ENCODE measurements around the gene ZBTB44. TPM values are rescaled to one million over a fixed set of nuclear protein-coding genes. Genes with fewer than 3 reads are reported as not detected.

The ZBTB44 gene
- total RNA-seq, 1 experiment from 2014 or later = 32.5 TPM

GRCh38 chr11:130312046-130312445 lies 2.7 kb downstream of the ZBTB44 start:
- no peak for ATAC-seq
- Histone ChIP-seq H3K9me3 (ENCODE audit: control insufficient read depth in 1 of 2, insufficient read depth in 1 of 2, low read depth in 1 of 2, low read length in 2 of 2) (no peaks in the 10 kb centered on the region), H3K9ac (ENCODE audit: low read length) (no peak overlapping the region), H3K27ac (ENCODE audit: low read depth, low read length) (no peak overlapping the region), H2AFZ (ENCODE audit: low read depth, low read length, poor library complexity, severe bottlenecking) (no peak overlapping the region), H3K27me3 (ENCODE audit: insufficient read depth, low read length) (no peaks in the 10 kb centered on the region), H3K4me1 (ENCODE audit: control insufficient read depth in 1 of 2, insufficient read depth in 2 of 2, low read length in 2 of 2) (peaks cover 6 to 19% of the 10 kb centered on the region in 2 experiments; a peak in 3 of 4 replicates), H3K79me2 (ENCODE audit: insufficient read depth, low read length) (peaks cover 54% of the 10 kb centered on the region), H3K4me3 (replicated peaks in 1 of 2; ENCODE audit: low read depth in 1 of 2, low read length in 2 of 2) (no peak overlapping the region), H4K20me1 (ENCODE audit: insufficient read depth) (no peaks in the 10 kb centered on the region), H3K36me3 (ENCODE audit: control insufficient read depth in 1 of 2, insufficient read depth in 2 of 2, low read length in 2 of 2) (peaks cover 0 to 8% of the 10 kb centered on the region in 2 experiments; a peak in 1 of 4 replicates), H3K9me2 (ENCODE audit: insufficient read depth) (no peaks in the 10 kb centered on the region), H3K4me2 (ENCODE audit: low read length) (no peak overlapping the region)
- no TSS peak for BruUV-seq (replicated peaks)
- TF ChIP-seq YY1 (IDR thresholded peaks at IDR 0.05; ENCODE audit: extremely low read depth, insufficient replicate concordance, low read depth, low read length) = no peak
- TF ChIP-seq, protein P1, sequence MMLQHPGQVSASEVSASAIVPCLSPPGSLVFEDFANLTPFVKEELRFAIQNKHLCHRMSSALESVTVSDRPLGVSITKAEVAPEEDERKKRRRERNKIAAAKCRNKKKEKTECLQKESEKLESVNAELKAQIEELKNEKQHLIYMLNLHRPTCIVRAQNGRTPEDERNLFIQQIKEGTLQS (IDR thresholded peaks at IDR 0.05) = no peak
- TF ChIP-seq TCF7L2 (IDR thresholded peaks at IDR 0.05; ENCODE audit: borderline replicate concordance, extremely low read depth, insufficient read depth, insufficient read length) = no peak
- TF ChIP-seq CTCF (IDR thresholded peaks at IDR 0.05 in 2 of 3, conservative IDR thresholded peaks at IDR 0.05 in 1 of 3; ENCODE audit: borderline replicate concordance in 1 of 3, insufficient read depth in 1 of 3, low read depth in 2 of 3, low read length in 2 of 3) = no peak
- no peak for TF ChIP-seq EZH2 (IDR thresholded peaks at IDR 0.05)
- DNase-seq (ENCODE audit: low read depth, low spot score) = no peak
- RAD21 ChIA-PET (ENCODE audit: low non-redundant PET in 1 of 2, low total read pairs in 2 of 2, uncharacterized antibody in 2 of 2, unreplicated experiment in 2 of 2) = no interaction called here
- CTCF ChIA-PET = no interaction called here
- intact Hi-C loops (cut with micrococcal nuclease) = no loop called here
- POLR2A ChIA-PET = no interaction called here

DNA sequence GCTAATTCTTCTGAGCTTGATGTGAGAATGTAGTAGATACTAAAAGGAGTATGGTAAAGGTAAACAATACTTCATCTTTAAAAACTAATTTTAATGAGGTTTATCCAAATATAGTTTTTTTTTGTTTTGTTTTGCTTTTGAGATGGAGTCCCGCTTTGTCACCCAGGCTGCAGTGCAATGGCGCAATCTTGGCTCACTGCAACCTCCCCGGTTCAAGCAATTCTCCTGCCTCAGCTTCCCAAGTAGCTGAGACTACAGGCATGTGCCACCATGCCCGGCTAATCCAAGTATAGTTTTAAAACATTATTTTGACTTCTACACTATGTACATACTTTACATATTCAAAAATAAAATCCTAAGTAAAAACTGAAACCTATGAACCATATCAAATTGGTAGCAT lies 4.1 kb downstream of the ZBTB44 start:
- Histone ChIP-seq H3K9me3 (ENCODE audit: control insufficient read depth in 1 of 2, insufficient read depth in 1 of 2, low read depth in 1 of 2, low read length in 2 of 2) (no peaks in the 10 kb centered on the region), H3K79me2 (ENCODE audit: insufficient read depth, low read length) (peaks cover 54% of the 10 kb centered on the region), H3K27ac (ENCODE audit: low read depth, low read length) (no peak overlapping the region), H3K4me2 (ENCODE audit: low read length) (no peak overlapping the region), H3K9ac (ENCODE audit: low read length) (no peak overlapping the region), H4K20me1 (ENCODE audit: insufficient read depth) (no peaks in the 10 kb centered on the region), H3K4me3 (replicated peaks in 1 of 2; ENCODE audit: low read depth in 1 of 2, low read length in 2 of 2) (no peak overlapping the region), H3K27me3 (ENCODE audit: insufficient read depth, low read length) (no peaks in the 10 kb centered on the region), H3K4me1 (ENCODE audit: control insufficient read depth in 1 of 2, insufficient read depth in 2 of 2, low read length in 2 of 2) (peaks cover 6 to 18% of the 10 kb centered on the region in 2 experiments; a peak in 3 of 4 replicates), H3K36me3 (ENCODE audit: control insufficient read depth in 1 of 2, insufficient read depth in 2 of 2, low read length in 2 of 2) (peaks cover 0 to 8% of the 10 kb centered on the region in 2 experiments; a peak in 1 of 4 replicates), H2AFZ (ENCODE audit: low read depth, low read length, poor library complexity, severe bottlenecking) (no peak overlapping the region), H3K9me2 (ENCODE audit: insufficient read depth) (no peaks in the 10 kb centered on the region)
- TF ChIP-seq, protein P2, sequence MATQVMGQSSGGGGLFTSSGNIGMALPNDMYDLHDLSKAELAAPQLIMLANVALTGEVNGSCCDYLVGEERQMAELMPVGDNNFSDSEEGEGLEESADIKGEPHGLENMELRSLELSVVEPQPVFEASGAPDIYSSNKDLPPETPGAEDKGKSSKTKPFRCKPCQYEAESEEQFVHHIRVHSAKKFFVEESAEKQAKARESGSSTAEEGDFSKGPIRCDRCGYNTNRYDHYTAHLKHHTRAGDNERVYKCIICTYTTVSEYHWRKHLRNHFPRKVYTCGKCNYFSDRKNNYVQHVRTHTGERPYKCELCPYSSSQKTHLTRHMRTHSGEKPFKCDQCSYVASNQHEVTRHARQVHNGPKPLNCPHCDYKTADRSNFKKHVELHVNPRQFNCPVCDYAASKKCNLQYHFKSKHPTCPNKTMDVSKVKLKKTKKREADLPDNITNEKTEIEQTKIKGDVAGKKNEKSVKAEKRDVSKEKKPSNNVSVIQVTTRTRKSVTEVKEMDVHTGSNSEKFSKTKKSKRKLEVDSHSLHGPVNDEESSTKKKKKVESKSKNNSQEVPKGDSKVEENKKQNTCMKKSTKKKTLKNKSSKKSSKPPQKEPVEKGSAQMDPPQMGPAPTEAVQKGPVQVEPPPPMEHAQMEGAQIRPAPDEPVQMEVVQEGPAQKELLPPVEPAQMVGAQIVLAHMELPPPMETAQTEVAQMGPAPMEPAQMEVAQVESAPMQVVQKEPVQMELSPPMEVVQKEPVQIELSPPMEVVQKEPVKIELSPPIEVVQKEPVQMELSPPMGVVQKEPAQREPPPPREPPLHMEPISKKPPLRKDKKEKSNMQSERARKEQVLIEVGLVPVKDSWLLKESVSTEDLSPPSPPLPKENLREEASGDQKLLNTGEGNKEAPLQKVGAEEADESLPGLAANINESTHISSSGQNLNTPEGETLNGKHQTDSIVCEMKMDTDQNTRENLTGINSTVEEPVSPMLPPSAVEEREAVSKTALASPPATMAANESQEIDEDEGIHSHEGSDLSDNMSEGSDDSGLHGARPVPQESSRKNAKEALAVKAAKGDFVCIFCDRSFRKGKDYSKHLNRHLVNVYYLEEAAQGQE (IDR thresholded peaks at IDR 0.05; ENCODE audit: low read depth) = no peak
- TF ChIP-seq YY1 (IDR thresholded peaks at IDR 0.05; ENCODE audit: extremely low read depth, insufficient replicate concordance, low read depth, low read length) (no peak), SRF (IDR thresholded peaks at IDR 0.05; ENCODE audit: low read depth) (no peak), POLR2AphosphoS5 (IDR thresholded peaks at IDR 0.05; ENCODE audit: low read depth, low read length) (no peak), SIN3A (IDR thresholded peaks at IDR 0.05; ENCODE audit: low read depth) (no peak), RAD21 (IDR thresholded peaks at IDR 0.05; ENCODE audit: low read depth) (no peak), EZH2phosphoT487 (IDR thresholded peaks at IDR 0.05; ENCODE audit: borderline replicate concordance) (no peak), CEBPB (IDR thresholded peaks at IDR 0.05; ENCODE audit: low read depth) (no peak)
- POLR2A ChIA-PET = no interaction called here
- ATAC-seq (no peak), DNase-seq (ENCODE audit: low read depth, low spot score) (no peak)
- RAD21 ChIA-PET (ENCODE audit: low non-redundant PET in 1 of 2, low total read pairs in 2 of 2, uncharacterized antibody in 2 of 2, unreplicated experiment in 2 of 2) = no interaction called here
- BruUV-seq (replicated peaks) = no TSS peak
- CTCF ChIA-PET = no interaction called here
- intact Hi-C loops (cut with micrococcal nuclease) = no loop called here
